HG03060 (cell line): Measurements from ENCODE around the gene SLC7A6.
A peak's percentile ranks its signal among the peaks of the same experiment; 100 is the strongest.

ENCODE experiments used
- ATAC-seq: cut with Tn5 transposase; IDR thresholded peaks from one replicate; pipeline ENCODE4 v1.9.1; 2021; ENCODE audit warnings: low read depth, moderate number of reproducible peaks; ENCODE audit not compliant: unreplicated experiment

Gene SLC7A6

GRCh38 chr16:68297908-68298307 lies 33.6 kb downstream of the SLC7A6 start:
- no peak for ATAC-seq

GRCh38 chr16:68298312-68298711 lies 34.0 kb downstream of the SLC7A6 start:
- no peak for ATAC-seq

- no peak for ATAC-seq
Measured at GRCh38 chr16:68298907-68299561, 34.7 kb downstream of the SLC7A6 start.

DNA sequence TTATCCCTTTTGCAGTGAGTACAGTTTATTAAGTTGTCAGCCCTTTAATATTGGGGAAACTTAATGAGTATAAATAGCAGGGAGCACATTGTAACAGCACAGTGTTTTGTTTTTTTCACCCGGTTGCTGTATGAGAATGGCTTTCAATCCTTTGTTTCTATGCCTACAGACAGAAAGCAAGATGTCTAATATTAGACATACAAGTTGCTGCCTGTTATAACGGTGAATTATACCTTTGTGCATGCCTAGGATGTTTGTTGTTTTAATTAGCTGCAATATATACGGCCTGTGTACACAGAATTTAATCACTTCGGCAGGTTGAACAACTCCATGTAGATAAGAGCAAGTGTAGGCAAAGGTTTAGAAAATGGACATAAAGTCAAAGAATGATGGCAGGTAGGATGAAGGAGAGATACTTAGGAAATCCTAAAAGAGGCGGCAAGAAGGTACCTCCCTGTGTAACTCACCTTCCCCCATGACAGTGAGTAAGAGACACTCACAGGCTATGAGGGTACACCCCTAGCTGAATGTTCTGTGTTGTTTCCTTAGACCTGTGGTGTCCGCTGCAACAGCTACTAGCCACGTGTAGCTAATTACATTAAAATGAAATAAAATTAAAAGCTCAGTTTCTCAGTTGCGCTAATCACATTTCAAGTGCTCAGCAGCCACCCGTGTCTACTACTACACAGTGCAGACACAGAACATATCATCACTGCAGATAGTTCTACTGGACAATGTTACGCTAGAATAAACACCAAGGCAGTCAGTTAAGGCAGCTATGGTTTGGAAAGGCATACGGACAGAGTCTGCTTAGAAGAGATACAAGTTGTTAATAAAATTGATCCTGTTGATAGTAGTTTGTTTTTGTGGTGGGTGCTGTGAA lies 35.5 kb downstream of the SLC7A6 start:
- no peak for ATAC-seq

DNA sequence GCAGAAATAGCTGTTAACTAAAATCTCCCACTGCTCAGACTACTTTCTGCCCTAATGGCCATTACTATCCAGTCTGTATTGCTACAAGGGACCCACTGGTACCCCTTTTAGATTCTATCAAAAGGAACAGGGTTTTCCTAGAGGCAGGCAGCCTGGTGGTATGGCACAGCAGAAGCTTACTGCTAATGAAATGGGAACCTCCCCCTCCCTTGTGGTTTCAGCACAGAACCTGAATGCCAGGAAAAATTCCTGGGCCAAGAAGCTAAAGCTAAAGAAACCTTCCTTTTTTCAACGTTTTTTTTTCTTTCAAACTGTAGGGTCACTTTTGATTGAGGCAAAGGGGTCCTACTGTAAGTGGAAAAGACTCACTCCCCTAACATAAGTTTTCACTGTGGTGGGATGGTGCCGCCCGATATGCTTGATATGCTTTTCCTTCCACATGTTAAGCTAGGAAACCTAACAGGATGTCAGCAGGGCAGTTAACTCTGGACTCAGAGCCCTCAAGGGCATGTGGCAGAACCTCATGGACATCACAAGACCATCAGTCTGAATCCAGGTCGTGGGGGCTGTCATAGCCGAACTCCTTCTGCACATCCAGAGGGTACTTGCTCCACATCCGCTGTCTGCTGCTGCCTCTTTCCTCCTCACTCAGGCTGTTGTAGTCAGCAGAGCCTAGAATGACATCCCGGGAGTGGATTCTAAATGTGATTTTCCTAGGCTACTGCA lies 36.6 kb downstream of the SLC7A6 start:
- ATAC-seq: no peak

DNA sequence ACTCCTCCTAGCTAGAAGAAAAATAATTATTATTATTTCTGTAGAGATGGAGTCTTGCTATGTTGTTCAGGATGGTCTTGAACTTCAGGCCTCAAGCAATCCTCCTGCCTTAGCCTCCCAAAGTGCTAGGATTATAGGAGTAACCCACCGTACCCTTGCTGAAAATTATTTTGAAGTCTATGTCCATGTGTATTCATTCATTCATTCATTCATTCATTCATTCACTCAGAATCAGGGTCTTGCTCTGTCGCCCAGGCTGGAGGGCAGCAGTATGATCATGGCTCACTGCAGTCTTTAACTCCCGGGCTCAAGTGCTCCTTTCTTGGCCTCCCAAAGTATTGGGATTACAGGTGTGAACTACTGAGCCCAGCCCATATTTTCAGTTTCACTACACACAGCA lies 42.3 kb downstream of the SLC7A6 start:
- no peak for ATAC-seq

GRCh38 chr16:68309799-68310198 lies 45.5 kb downstream of the SLC7A6 start:
- ATAC-seq: no peak

DNA sequence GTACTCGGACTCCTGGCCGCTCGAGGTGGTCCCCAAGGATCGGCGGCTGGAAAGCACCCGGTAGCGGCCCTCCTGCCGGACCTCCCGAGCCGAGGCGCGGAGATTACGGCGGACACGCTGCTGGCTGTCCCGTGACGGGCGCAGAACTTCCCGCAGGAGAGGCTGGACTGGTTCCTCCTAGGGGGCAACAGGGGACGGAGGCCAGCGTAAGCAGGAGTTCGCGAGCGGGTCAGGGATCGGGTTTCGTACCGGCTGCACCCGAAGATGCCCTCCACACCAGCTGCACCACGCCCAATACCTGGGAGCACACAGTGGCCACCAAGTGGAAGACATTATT lies 46.1 kb downstream of the SLC7A6 start:
- peak; percentile 14 for ATAC-seq

DNA sequence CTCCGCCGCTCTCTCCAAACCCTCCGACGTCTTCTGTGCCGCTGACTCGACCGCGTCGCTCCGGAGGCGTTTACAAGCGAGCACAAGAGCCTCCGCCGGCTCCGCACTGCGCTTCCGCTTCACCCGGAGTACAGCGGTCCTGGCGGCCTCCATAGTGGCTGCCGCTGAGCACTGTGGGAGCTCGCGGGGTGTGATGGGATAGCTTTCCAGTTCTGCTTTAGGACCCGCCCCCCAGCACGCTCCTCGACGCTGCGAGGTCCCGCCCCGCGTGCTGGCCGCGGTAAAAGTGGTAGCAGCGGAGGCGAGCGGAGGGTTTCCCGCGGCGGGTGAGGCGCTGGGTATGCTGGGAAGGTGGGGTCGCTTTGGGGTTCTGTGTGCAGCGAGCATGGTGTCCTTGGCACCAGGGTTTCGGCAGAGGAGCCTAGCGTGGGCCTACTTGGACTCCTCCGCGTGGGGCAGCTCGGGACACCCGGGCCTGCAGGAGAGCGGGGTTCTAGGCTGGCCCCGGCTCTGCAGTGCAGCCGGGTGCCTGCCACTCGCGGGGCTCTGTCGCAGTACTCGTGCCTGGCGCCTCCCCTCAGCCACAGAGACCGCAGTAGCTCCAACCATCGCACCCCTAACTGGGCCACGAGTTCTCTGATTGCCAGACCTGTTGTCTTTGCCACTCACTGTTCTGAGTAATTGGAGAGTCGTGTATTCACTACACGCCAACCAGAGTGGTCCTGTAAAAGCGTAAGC lies 46.6 kb downstream of the SLC7A6 start, which contains the start of the genes PRMT7 and SLC7A6OS:
Gene PRMT7 (plus strand): TSS at position 246 of the 738 bp plus-strand sequence. CDS start 4,961 bp downstream, outside the sequence.
Gene SLC7A6OS (minus strand): TSS at position 173 of the 738 bp plus-strand sequence. CDS start 20 bp downstream, at position 153.
- ATAC-seq: peak; percentile 73

DNA sequence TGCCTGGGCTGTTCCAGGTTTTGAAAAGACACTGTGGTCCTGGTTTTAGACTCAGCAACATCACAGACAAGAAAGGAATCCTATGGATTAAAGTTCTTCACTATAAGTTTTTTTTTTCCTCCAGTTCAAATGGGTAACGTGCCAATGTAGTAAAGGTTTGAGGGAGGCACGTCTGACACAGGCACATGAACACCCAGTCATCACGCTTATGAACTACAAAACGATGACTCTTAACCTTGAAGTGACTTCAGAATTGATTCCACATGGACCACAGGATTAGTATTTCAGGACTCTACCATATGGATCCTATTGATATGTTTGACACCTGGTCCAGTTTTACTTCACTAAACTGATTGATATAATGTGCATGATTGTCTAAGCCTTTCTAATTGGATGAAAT lies 48.8 kb downstream of the SLC7A6 start:
- ATAC-seq: no peak

DNA sequence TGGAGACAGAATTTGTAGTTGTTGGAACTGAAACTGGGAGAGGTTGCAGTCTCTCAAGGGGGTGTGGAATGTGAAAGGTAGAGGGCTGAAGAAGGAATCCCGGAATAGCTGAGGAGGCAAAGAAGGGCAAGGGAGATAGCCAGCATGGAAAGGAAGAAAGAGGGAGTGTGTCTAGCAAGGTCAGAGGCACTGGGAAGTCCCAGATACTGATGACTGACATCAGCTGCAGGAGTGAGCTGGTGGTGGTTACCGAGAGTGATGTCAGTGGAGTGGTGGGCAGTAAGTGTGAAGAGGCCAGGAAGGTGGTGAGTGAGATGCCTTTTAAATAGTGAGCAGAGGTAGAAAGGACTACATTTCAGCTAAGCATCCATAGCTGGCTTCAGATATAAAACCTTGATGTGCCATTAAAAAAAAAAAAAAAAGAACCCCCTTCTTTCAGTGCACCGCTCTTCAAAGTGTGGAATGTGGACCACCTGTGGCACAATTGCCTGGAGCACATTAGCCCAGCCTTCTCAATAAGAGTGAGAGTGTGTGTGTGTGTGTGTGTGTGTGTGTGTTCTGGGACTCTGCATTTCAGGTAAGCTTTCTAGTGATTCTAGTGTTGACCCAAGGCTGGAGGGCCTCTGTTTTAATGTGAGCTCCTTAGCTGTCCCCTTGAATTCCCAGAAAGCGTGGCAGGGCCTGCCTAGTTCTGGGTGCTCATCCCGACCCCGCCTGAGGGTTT lies 55.0 kb downstream of the SLC7A6 start:
- no peak for ATAC-seq

GRCh38 chr16:68324336-68324735 lies 60.0 kb downstream of the SLC7A6 start:
- ATAC-seq: no peak

GRCh38 chr16:68324780-68325357 lies 60.5 kb downstream of the SLC7A6 start:
- no peak for ATAC-seq

DNA sequence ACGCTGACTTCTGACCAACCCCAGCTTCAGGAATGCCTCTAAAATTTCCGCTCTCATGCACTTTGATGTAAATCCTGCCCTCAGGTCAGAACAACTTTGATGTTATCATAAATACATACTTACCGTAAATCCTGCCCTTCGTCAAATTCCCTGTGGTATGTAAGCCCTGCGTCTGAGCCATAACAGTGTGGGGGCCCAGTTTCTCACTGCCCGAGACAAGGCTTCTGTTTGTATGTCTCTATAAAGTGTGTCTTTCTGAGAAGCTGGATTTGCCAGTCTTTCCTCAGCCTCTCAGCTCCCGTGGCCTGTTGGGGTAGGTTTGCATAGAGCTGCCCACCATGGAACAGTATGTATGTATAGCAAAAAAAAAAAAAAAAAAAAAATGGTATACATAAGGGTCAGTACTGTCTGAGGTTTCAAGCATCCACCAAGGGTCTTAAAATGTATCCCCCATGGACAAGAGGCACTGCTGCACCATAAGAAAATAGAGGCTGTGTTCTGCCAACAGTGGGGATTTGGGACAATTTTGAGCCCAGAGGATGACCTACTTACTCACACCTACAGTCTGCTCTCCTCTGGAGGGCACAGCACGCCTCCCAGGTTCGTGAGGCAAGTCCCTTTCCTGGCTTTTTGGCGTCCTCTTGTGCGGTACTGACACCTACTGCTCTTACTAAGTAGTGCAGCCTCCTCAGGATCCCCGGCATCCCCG lies 64.0 kb downstream of the SLC7A6 start:
- ATAC-seq: no peak

- no peak for ATAC-seq
Measured at GRCh38 chr16:68328860-68329390, 64.6 kb downstream of the SLC7A6 start.

DNA sequence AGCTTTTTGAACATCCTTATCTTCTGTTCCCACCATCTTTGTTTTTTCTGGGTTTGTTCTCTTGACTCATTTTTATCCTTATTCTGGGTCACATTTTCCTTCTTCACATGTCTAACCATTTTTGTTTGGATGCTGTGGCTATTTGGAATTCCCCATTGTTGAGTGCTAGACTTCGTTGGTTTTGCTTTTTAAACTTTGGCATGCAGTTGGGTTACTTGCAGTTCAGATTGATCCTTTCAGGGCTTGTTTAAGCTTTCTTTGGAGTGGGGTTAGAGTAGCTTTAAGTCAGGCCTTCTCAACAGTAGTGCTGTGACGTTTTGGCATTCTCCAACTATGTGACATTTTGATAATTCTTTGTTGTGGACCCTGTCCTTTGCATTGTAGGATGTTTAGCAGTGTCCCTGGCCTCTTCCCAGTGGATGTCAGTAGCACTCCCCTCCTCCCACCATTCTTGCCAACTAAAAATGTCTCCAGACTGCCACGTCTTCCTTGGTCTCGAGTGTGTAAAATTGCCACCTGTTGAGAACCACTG lies 67.6 kb downstream of the SLC7A6 start:
- no peak for ATAC-seq

GRCh38 chr16:68332411-68333121 lies 68.2 kb downstream of the SLC7A6 start:
- ATAC-seq: no peak

DNA sequence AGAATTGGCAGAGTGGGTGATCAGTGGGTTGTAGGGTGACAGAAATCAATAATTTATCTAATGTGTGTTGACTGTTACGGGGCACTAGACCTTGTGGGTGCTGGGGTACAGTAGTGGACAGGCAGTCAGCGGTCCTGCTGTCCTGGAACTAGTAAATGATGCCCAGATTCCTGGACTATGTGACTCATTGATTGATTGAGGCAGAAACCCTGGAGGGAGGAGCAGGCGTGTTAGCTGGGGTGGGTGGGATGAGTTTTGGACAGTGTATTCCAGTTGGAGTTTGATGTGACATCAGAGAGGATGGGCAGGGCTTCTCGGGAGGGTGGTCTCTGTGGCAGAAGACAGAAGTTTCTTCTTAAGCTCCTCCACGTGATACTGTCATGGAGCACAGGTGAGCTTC lies 70.8 kb downstream of the SLC7A6 start:
- ATAC-seq: no peak
